B cell (primary cell): ENCODE data around the gene TAT. TPM values are rescaled to one million over a fixed set of nuclear protein-coding genes. Genes with fewer than 3 reads are reported as not detected.
A peak's percentile ranks its signal among the peaks of the same experiment; 100 is the strongest.

ENCODE experiments used
- ATAC-seq: fragments of 200-7000 bp; cut with Tn5 transposase; one replicate; pipeline ENCODE4 v1.10.0; 2021; ENCODE audit warnings: low read depth, mild to moderate bottlenecking, moderate number of reproducible peaks, moderate library complexity
- CTCF ChIA-PET: fragments of 350-600 bp; sonication (Branson Sonifier 250); formaldehyde crosslinking; loops from one replicate; lab custom pipeline; 2021; ENCODE audit warnings: antibody characterized with exemption, inconsistent platforms; lab: Charles Lee
- POLR2A ChIA-PET: fragments of 350-600 bp; sonication (Branson Sonifier 250); formaldehyde crosslinking; loops from one replicate; lab custom pipeline; 2021; ENCODE audit warnings: antibody characterized with exemption; lab: Charles Lee
- DNase-seq: peaks from one replicate; pipeline ENCODE4 v3.0.0; 2013
- H2AFZ ChIP-seq: 2 replicates; pipeline ENCODE4 v1.6.1; 2012; ENCODE audit warnings: mild to moderate bottlenecking, low read depth, low read length; ENCODE audit not compliant: insufficient read depth, poor library complexity, severe bottlenecking
- H3K27ac ChIP-seq, 2 donors: 1 replicate in 1 of 2; 2 replicates in 1 of 2; pipeline ENCODE4 v1.5.1; 2012 to 2013; ENCODE audit warnings: low read length in 2 of 2, mild to moderate bottlenecking in 2 of 2, moderate library complexity in 1 of 2
- H3K27me3 ChIP-seq, 4 experiments: fragments of 200-600 bp in 1 of 4; sonication (generic) in 1 of 4; replicated peaks in 1 of 4; 1 replicate in 2 of 4; 2 replicates in 2 of 4; pipeline versions ENCODE4 v1.6.1 to v1.7.0; 2013 to 2016; ENCODE audit warnings: low read length in 3 of 4, mild to moderate bottlenecking in 2 of 4, mixed read lengths in 1 of 4, moderate library complexity in 1 of 4; ENCODE audit not compliant: insufficient read depth in 4 of 4, control insufficient read depth in 3 of 4; ENCODE audit errors: control extremely low read depth in 1 of 4
- H3K36me3 ChIP-seq, 2 experiments: replicated peaks in 1 of 2; 1 replicate in 1 of 2; 2 replicates in 1 of 2; pipeline versions ENCODE4 v1.6.1 to v1.7.1; 2013; ENCODE audit warnings: low read length in 1 of 2; ENCODE audit not compliant: insufficient read depth in 2 of 2, control insufficient read depth in 1 of 2; ENCODE audit errors: control extremely low read depth in 1 of 2, extremely low read depth in 1 of 2
- H3K4me1 ChIP-seq, 2 donors: fragments of 200-600 bp in 1 of 2; sonication (generic) in 1 of 2; 1 replicate in 1 of 2; 2 replicates in 1 of 2; pipeline versions ENCODE4 v1.5.1 to v1.6.1; 2013 to 2017; ENCODE audit warnings: low read length in 2 of 2; ENCODE audit not compliant: control insufficient read depth in 2 of 2, insufficient read depth in 2 of 2
- H3K4me2 ChIP-seq: replicated peaks from 2 replicates; pipeline ENCODE3; 2012; ENCODE audit warnings: mild to moderate bottlenecking, low read depth, low read length; ENCODE audit not compliant: poor library complexity, severe bottlenecking
- H3K4me3 ChIP-seq, 5 experiments: fragments of 200-600 bp in 1 of 5; sonication (generic) in 1 of 5; 1 replicate in 3 of 5; 2 replicates in 2 of 5; pipeline versions ENCODE4 v1.5.1 to v1.7.0; 2011 to 2016; ENCODE audit warnings: low read length in 4 of 5, mild to moderate bottlenecking in 4 of 5, low read depth in 2 of 5, control low read depth in 1 of 5, moderate library complexity in 1 of 5; ENCODE audit not compliant: insufficient read depth in 1 of 5; ENCODE audit errors: control extremely low read depth in 1 of 5, extremely low read depth in 1 of 5
- H3K79me2 ChIP-seq: fragments of 200-600 bp; sonication (generic); one replicate; pipeline ENCODE4 v1.6.0; 2016; ENCODE audit warnings: low read length; ENCODE audit not compliant: control insufficient read depth, insufficient read depth
- H3K9ac ChIP-seq: fragments of 200-600 bp; sonication (generic); 2 replicates; pipeline ENCODE4 v1.6.1; 2017; ENCODE audit warnings: mild to moderate bottlenecking, low read length, moderate library complexity
- H3K9me3 ChIP-seq, 3 donors: one replicate each; pipeline versions ENCODE4 v1.6.1 to v1.7.1; 2013; ENCODE audit warnings: low read length in 2 of 3; ENCODE audit not compliant: control insufficient read depth in 2 of 3, insufficient read depth in 1 of 3; ENCODE audit errors: control extremely low read depth in 1 of 3
- H4K20me1 ChIP-seq: 2 replicates; pipeline ENCODE4 v1.6.0; 2012; ENCODE audit warnings: mild to moderate bottlenecking, low read length; ENCODE audit not compliant: insufficient read depth, control insufficient read depth, poor library complexity, severe bottlenecking
- H3K27ac Mint-ChIP-seq: one replicate; pipeline ENCODE4 v1.8.0; 2021; ENCODE audit warnings: mixed read lengths
- H3K27me3 Mint-ChIP-seq: one replicate; pipeline ENCODE4 v1.8.0; 2021; ENCODE audit warnings: mixed read lengths
- H3K4me1 Mint-ChIP-seq: one replicate; pipeline ENCODE4 v1.8.0; 2021; ENCODE audit warnings: mixed read lengths
- H3K4me3 Mint-ChIP-seq: one replicate; pipeline ENCODE4 v1.8.0; 2021; ENCODE audit warnings: mixed read lengths
- H3K9me3 Mint-ChIP-seq: one replicate; pipeline ENCODE4 v1.8.0; 2022; ENCODE audit warnings: mixed read lengths; ENCODE audit not compliant: insufficient read depth
- CTCF ChIP-seq: fragments of 200-600 bp; IDR thresholded peaks from one replicate; pipeline ENCODE4 v1.8.0; 2022; ENCODE audit warnings: antibody characterized with exemption, mild to moderate bottlenecking
- EZH2 ChIP-seq: IDR thresholded peaks from 2 replicates; pipeline ENCODE4 v1.6.1; 2012; ENCODE audit warnings: borderline replicate concordance, low read depth, mild to moderate bottlenecking, moderate library complexity, low read length; ENCODE audit not compliant: insufficient read depth, poor library complexity, severe bottlenecking
- WGBS: methylation state at CpG from one replicate; pipeline ENCODE4 v1.1.5; 2013; ENCODE audit warnings: missing lambda C conversion rate; ENCODE audit not compliant: insufficient coverage; 5-methylcytosine and 5-hydroxymethylcytosine counted together
- intact Hi-C: fragments of 100-400 bp; cut with micrococcal nuclease; formaldehyde crosslinking; loops from one replicate; pipeline ENCODE4 v1.10.0; 2022
- polyA plus RNA-seq: library from polyadenylated mRNA; depleted of rRNA; stranded (reverse); fragments of >200 nt; gene quantifications from 2 replicates; pipeline ENCODE4 v1.2.3, GENCODE V29; 2012
- total RNA-seq, 2 donors: library from RNA; stranded (reverse); fragments of 120-200 nt in 1 of 2; gene quantifications; 1 replicate in 1 of 2; 2 replicates in 1 of 2; pipeline versions ENCODE4 v1.2.3 to v1.2.4, GENCODE V29; 2013 to 2022

TAT gene
- total and polyA plus RNA-seq, 2 donors (not counting 1 experiment from before 2014, with no cell fraction given) = not detected

GRCh38 chr16:71625113-71625850, 48.4 kb upstream of the TAT start:
- H3K4me3 Mint-ChIP-seq = peak overlapping the region; percentile 64
- Histone ChIP-seq H3K4me1 (peaks cover 16 to 20% of the 10 kb centered on the region in 2 donors), H3K9ac (peak overlapping the region; percentile 66), H2AFZ (no peak overlapping the region), H3K27ac (no peak overlapping the region), H3K36me3 (no peaks in the 10 kb centered on the region), H3K4me2 (peak overlapping the region; percentile 95), H3K9me3 (peaks cover 0 to 4% (median 0%) of the 10 kb centered on the region in 3 donors), H3K79me2 (no peaks in the 10 kb centered on the region), H3K27me3 (peaks cover 0 to 29% (median 23%) of the 10 kb centered on the region in 4 experiments), H4K20me1 (no peaks in the 10 kb centered on the region), H3K4me3 (no peak overlapping the region)
- peaks cover 9% of the 10 kb centered on the region for H3K4me1 Mint-ChIP-seq
- DNase-seq (no peak), ATAC-seq (no peak)
- 93% methylated on average over 5 of the region's 7 CpGs for WGBS
- H3K9me3 Mint-ChIP-seq = no peaks in the 10 kb centered on the region
- ChIA-PET CTCF (no interaction called here), POLR2A (no interaction called here)
- TF ChIP-seq CTCF = no peak
- TF ChIP-seq EZH2 = no peak
- H3K27ac Mint-ChIP-seq = no peak overlapping the region
- H3K27me3 Mint-ChIP-seq = peaks cover 6% of the 10 kb centered on the region
- intact Hi-C loops = no loop called here

GRCh38 chr16:71623597-71623996, 46.7 kb upstream of the TAT start:
- Mint-ChIP-seq H3K4me1 (peaks cover 9% of the 10 kb centered on the region), H3K27ac (no peak overlapping the region), H3K4me3 (no peak overlapping the region), H3K9me3 (no peaks in the 10 kb centered on the region), H3K27me3 (peaks cover 6% of the 10 kb centered on the region)
- Histone ChIP-seq H4K20me1 (no peaks in the 10 kb centered on the region), H3K9ac (no peak overlapping the region), H3K36me3 (no peaks in the 10 kb centered on the region), H3K27ac (no peak overlapping the region), H3K4me1 (peaks cover 16 to 20% of the 10 kb centered on the region in 2 donors), H3K79me2 (no peaks in the 10 kb centered on the region), H3K27me3 (peaks cover 0 to 31% (median 23%) of the 10 kb centered on the region in 4 experiments), H3K4me3 (no peak overlapping the region), H3K4me2 (no peak overlapping the region), H3K9me3 (peaks cover 0 to 4% (median 0%) of the 10 kb centered on the region in 3 donors), H2AFZ (no peak overlapping the region)
- DNase-seq (no peak), ATAC-seq (no peak)
- ChIA-PET POLR2A (interaction anchor here (1.3 to 1.7 kb wide), 2 partner anchors 10 to 59 kb away, joined by 6 to 7 read pairs; no protein-coding TSS in a partner anchor), CTCF (interaction anchor here (1.1 kb wide), 1 partner anchor 21 kb away, joined by 3 read pairs; no protein-coding TSS in a partner anchor)
- WGBS = 50% methylated on average over 2 of the region's 3 CpGs
- intact Hi-C loops = no loop called here
- TF ChIP-seq CTCF = no peak
